Caco-2 (cell line): ENCODE data around the gene SRGAP3. TPM values are rescaled to one million over a fixed set of nuclear protein-coding genes. Genes with fewer than 3 reads are reported as not detected.

Source experiments
- BruUV-seq: library from RNA; stranded (reverse); fragments of 400-500 nt; replicated peaks from 2 replicates; lab custom pipeline; 2021; lab: Mats Ljungman, UMichigan
- CTCF ChIA-PET: fragments of 300-600 bp; sonication (Branson Sonifier 250); formaldehyde crosslinking; loops from one replicate; lab custom pipeline; 2022; ENCODE audit warnings: antibody characterized with exemption; lab: Charles Lee
- POLR2A ChIA-PET: fragments of 300-600 bp; sonication (Branson Sonifier 250); formaldehyde crosslinking; loops from one replicate; lab custom pipeline; 2022; ENCODE audit warnings: antibody characterized with exemption; lab: Charles Lee
- DNase-seq, 2 experiments: peaks; one replicate each; pipeline versions ENCODE4 v3.0.0 to v3.0.0-alpha.2; 2020 to 2022
- H3K27me3 ChIP-seq: replicated peaks from 2 replicates; pipeline ENCODE4 v1.6.0; 2011; ENCODE audit warnings: low read length; ENCODE audit not compliant: control insufficient read depth, insufficient read depth
- H3K36me3 ChIP-seq: 2 replicates; pipeline ENCODE4 v1.5.1; 2011; ENCODE audit warnings: low read length; ENCODE audit not compliant: control insufficient read depth, insufficient read depth
- H3K4me1 ChIP-seq: fragments of 250-450 bp; sonication (Bioruptor Pico); 2 replicates; pipeline ENCODE4 v1.5.1; 2020; ENCODE audit warnings: mild to moderate bottlenecking
- H3K4me3 ChIP-seq: 2 replicates; pipeline ENCODE4 v1.5.1; 2011; ENCODE audit warnings: low read depth, mild to moderate bottlenecking, control low read depth, low read length
- H3K9me3 ChIP-seq: fragments of 250-450 bp; sonication (Bioruptor Pico); 2 replicates; pipeline ENCODE4 v1.5.1; 2020; ENCODE audit warnings: mild to moderate bottlenecking, moderate library complexity
- H3K27ac Mint-ChIP-seq: one replicate; pipeline ENCODE4 v1.8.0; 2022; ENCODE audit warnings: mixed read lengths; ENCODE audit not compliant: unreplicated experiment
- H3K27me3 Mint-ChIP-seq: one replicate; pipeline ENCODE4 v1.8.0; 2022; ENCODE audit warnings: mixed read lengths; ENCODE audit not compliant: insufficient read depth, unreplicated experiment
- H3K36me3 Mint-ChIP-seq: one replicate; pipeline ENCODE4 v1.8.0; 2022; ENCODE audit warnings: mild to moderate bottlenecking, mixed read lengths; ENCODE audit not compliant: insufficient read depth, unreplicated experiment
- H3K4me1 Mint-ChIP-seq: one replicate; pipeline ENCODE4 v1.8.0; 2022; ENCODE audit warnings: low read depth, mixed read lengths; ENCODE audit not compliant: unreplicated experiment
- H3K4me3 Mint-ChIP-seq: one replicate; pipeline ENCODE4 v1.8.0; 2022; ENCODE audit warnings: mild to moderate bottlenecking, moderate library complexity, mixed read lengths; ENCODE audit not compliant: unreplicated experiment
- H3K9me3 Mint-ChIP-seq: one replicate; pipeline ENCODE4 v1.8.0; 2022; ENCODE audit warnings: mixed read lengths; ENCODE audit not compliant: unreplicated experiment
- CTCF ChIP-seq, 2 experiments: fragments of 200-600 bp in 1 of 2; IDR thresholded peaks; 1 replicate in 1 of 2; 2 replicates in 1 of 2; pipeline versions ENCODE4 v1.5.1 to v1.8.0; 2011 to 2022; ENCODE audit warnings: antibody characterized with exemption in 1 of 2, control low read depth in 1 of 2, inconsistent platforms in 1 of 2, low read depth in 1 of 2, low read length in 1 of 2, mild to moderate bottlenecking in 1 of 2, moderate library complexity in 1 of 2; ENCODE audit not compliant: insufficient read depth in 1 of 2, severe bottlenecking in 1 of 2, unreplicated experiment in 1 of 2
- intact Hi-C: fragments of 100-400 bp; cut with micrococcal nuclease; formaldehyde crosslinking; loops from one replicate; pipeline ENCODE4 v1.10.0; 2022; ENCODE audit not compliant: unreplicated experiment
- total RNA-seq: library from RNA; stranded (reverse); gene quantifications from 2 replicates; pipeline ENCODE4 v1.2.3, GENCODE V29; 2022

The SRGAP3 gene
- total RNA-seq, 1 experiment from 2014 or later, result 1.3 TPM

- H3K27ac Mint-ChIP-seq, result no peak overlapping the region
- no TSS peak for BruUV-seq
- no peaks in the 10 kb centered on the region for H3K4me1 ChIP-seq
- peak in 1 of 2 experiments; percentile 54 for DNase-seq
- peak; percentile 37 to 73 for TF ChIP-seq CTCF (IDR thresholded peaks at IDR 0.05; ENCODE audit: insufficient read depth in 1 of 2, low read depth in 1 of 2, low read length in 1 of 2, severe bottlenecking in 1 of 2, unreplicated experiment in 1 of 2)
- H3K27me3 ChIP-seq, result no peaks in the 10 kb centered on the region
- no peaks in the 10 kb centered on the region for H3K36me3 ChIP-seq
- no peaks in the 10 kb centered on the region for H3K36me3 Mint-ChIP-seq
- H3K9me3 ChIP-seq, result no peaks in the 10 kb centered on the region
- no peaks in the 10 kb centered on the region for H3K9me3 Mint-ChIP-seq
- no peaks in the 10 kb centered on the region for H3K27me3 Mint-ChIP-seq
- ChIA-PET POLR2A (interaction anchor here (0.6 kb wide), 1 partner anchor 23 kb away, joined by 3 read pairs; no protein-coding TSS in a partner anchor), CTCF (interaction anchor here (0.5 to 2.3 kb wide), 12 partner anchors 9 to 443 kb away, joined by 3 to 19 read pairs (median 4); partner anchors contain the start of gene SRGAP3)
- H3K4me3 ChIP-seq, result no peak overlapping the region
- peaks cover 4% of the 10 kb centered on the region for H3K4me1 Mint-ChIP-seq
- no peak overlapping the region for H3K4me3 Mint-ChIP-seq
- intact Hi-C loops, result loop anchor here (1.0 kb wide), 3 partner anchors 39 to 314 kb away; no protein-coding TSS in a partner anchor
These were observed 261.6 kb downstream of the SRGAP3 start for GRCh38 chr3:8987645-8988383.

DNA sequence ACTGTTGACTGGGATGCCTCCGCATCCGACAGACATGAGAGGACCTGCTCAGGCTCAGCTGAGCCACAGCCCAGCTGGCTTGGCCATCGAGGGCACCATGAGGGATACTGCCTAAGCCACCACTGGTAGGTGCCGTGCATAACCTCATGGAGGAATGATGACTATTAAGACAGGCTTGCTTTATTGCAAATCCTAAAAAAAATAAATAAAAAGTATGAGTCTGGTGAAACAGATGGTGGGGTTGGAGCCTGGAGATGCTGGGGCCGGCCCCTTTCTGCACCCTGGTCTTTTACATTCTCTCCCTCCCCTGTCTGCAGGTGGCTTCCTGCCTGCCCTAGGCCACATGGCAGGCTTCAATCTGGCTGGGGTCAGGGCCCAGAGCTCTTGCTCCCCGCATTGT lies 262.2 kb downstream of the SRGAP3 start:
- Mint-ChIP-seq H3K4me3 (no peak overlapping the region), H3K4me1 (peaks cover 4% of the 10 kb centered on the region), H3K9me3 (no peaks in the 10 kb centered on the region), H3K27ac (no peak overlapping the region), H3K27me3 (no peaks in the 10 kb centered on the region), H3K36me3 (no peaks in the 10 kb centered on the region)
- TF ChIP-seq CTCF (IDR thresholded peaks at IDR 0.05; ENCODE audit: insufficient read depth in 1 of 2, low read depth in 1 of 2, low read length in 1 of 2, severe bottlenecking in 1 of 2, unreplicated experiment in 1 of 2), result no peak
- no TSS peak for BruUV-seq
- Histone ChIP-seq H3K36me3 (no peaks in the 10 kb centered on the region), H3K27me3 (no peaks in the 10 kb centered on the region), H3K4me1 (no peaks in the 10 kb centered on the region), H3K9me3 (no peaks in the 10 kb centered on the region), H3K4me3 (no peak overlapping the region)
- POLR2A ChIA-PET, result no interaction called here
- intact Hi-C loops, result no loop called here
- DNase-seq, result no peak
- CTCF ChIA-PET, result interaction anchor here (1.0 to 2.3 kb wide), 4 partner anchors 10 to 315 kb away, joined by 4 to 19 read pairs (median 12); no protein-coding TSS in a partner anchor

DNA sequence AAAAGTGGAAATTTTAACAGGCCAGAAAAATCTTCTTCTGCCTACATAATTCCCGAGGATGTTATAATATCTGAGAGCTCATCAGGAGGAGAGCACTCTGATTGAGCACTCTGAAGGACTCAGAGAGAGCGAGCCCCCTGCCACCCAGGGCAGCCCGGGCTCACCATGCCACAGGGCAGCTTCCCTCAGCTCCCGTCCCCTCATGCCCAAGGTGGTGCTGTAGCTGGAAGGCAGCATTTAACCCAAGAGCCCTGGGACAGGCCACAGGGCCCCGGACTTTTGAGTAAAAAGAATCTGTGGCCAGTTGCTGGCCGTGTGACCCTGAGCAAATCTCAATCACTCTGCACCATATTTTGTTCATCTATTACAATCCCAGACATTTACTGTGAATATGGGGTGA lies 262.7 kb downstream of the SRGAP3 start:
- H3K27ac Mint-ChIP-seq, result no peak overlapping the region
- CTCF ChIA-PET, result interaction anchor here (1.6 to 2.3 kb wide), 2 partner anchors 10 to 316 kb away, joined by 4 to 19 read pairs; no protein-coding TSS in a partner anchor
- no peaks in the 10 kb centered on the region for H3K4me1 ChIP-seq
- no peaks in the 10 kb centered on the region for H3K9me3 Mint-ChIP-seq
- H3K36me3 ChIP-seq, result no peaks in the 10 kb centered on the region
- TF ChIP-seq CTCF (IDR thresholded peaks at IDR 0.05; ENCODE audit: insufficient read depth in 1 of 2, low read depth in 1 of 2, low read length in 1 of 2, severe bottlenecking in 1 of 2, unreplicated experiment in 1 of 2), result no peak
- intact Hi-C loops, result no loop called here
- no peaks in the 10 kb centered on the region for H3K36me3 Mint-ChIP-seq
- H3K9me3 ChIP-seq, result no peaks in the 10 kb centered on the region
- no peak overlapping the region for H3K4me3 Mint-ChIP-seq
- peaks cover 4% of the 10 kb centered on the region for H3K4me1 Mint-ChIP-seq
- POLR2A ChIA-PET, result no interaction called here
- H3K4me3 ChIP-seq, result no peak overlapping the region
- H3K27me3 ChIP-seq, result no peaks in the 10 kb centered on the region
- DNase-seq, result no peak
- BruUV-seq, result no TSS peak
- H3K27me3 Mint-ChIP-seq, result no peaks in the 10 kb centered on the region
